ENCODE data around the gene PPP1CB. TPM values are rescaled to one million over a fixed set of nuclear protein-coding genes. Genes with fewer than 3 reads are reported as not detected.
A peak's percentile ranks its signal among the peaks of the same experiment; 100 is the strongest.
"Not testable (repeated sequence)": the region's sequence is repeated elsewhere in the genome, so short reads cannot be mapped to it uniquely, and the experiment has no call there.

Gene PPP1CB
- total RNA-seq, 2 donors from 2014 or later: 207 to 227 TPM

DNA sequence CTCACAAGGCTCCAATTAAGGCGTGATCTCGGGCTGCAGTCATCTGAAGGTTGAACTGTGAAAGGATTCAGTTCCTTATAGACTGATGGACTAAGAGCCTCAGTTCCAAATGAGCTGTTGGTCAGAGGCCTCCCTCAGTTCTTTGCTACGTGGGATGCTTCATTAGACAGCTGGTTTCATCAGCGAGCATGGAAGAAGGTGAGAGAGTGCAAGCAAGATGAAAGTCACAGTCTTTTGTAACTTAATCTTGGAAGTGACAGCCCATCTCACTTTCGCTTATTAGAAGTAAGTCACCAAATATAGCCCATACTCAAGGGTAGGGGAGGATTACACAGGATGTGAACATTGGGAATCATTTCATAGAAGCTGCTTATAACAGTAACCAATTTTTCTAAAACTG is 26.8 kb downstream of the PPP1CB start:
- peak overlapping the region; percentile 20 for H3K27ac Mint-ChIP-seq
- H3K4me3 Mint-ChIP-seq: no peak overlapping the region
- ATAC-seq (replicated peaks): no peak
- peaks cover 81% of the 10 kb centered on the region for H3K36me3 Mint-ChIP-seq (ENCODE audit: low read depth)
- no peaks in the 10 kb centered on the region for H3K27me3 Mint-ChIP-seq
- H3K9me3 Mint-ChIP-seq: no peaks in the 10 kb centered on the region
- H3K4me1 Mint-ChIP-seq: peaks cover 21% of the 10 kb centered on the region

DNA sequence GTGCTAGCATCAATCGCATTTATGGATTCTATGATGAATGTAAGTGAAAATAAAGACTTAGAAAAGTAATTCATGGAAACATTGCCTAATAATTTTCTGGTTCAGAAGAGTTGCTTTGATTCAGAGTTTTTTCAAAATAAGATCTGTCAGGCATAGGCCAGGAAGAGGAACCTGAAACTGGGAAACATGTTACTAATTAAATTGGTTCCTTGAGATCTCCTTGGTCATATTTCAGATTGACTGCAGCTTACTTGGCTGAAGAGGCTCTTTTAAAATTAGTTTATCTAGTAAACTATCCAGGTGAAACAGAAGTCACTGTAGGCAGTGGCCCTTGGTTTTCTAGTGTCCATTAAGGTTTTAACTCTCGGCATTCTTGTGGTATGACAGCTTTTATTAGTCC is 27.4 kb downstream of the PPP1CB start:
- H3K4me1 Mint-ChIP-seq: peaks cover 21% of the 10 kb centered on the region
- no peaks in the 10 kb centered on the region for H3K9me3 Mint-ChIP-seq
- H3K36me3 Mint-ChIP-seq (ENCODE audit: low read depth): peaks cover 88% of the 10 kb centered on the region
- no peak for ATAC-seq (replicated peaks)
- H3K27me3 Mint-ChIP-seq: no peaks in the 10 kb centered on the region
- H3K27ac Mint-ChIP-seq: peak overlapping the region; percentile 20
- no peak overlapping the region for H3K4me3 Mint-ChIP-seq

DNA sequence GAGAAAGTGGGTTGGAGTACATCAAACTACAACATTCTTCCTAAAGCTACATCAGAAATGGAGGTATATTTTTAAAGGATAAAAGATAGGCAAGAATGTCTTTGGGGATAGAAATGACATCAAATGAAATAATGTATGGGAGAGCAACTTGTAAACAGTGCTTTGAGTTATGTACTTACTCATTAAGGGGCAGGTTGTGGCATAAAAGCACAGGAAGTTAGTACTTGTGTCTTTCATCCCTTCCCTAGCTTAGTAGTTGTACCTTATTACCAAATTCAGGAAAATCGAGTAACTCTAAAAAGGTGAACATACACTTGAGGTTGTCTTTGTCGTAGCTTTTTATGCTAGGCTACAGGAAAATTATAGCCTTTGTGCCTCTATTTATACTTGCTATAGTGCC is 28.9 kb downstream of the PPP1CB start:
- H3K4me3 Mint-ChIP-seq: no peak overlapping the region
- H3K9me3 Mint-ChIP-seq: no peaks in the 10 kb centered on the region
- peaks cover 100% of the 10 kb centered on the region for H3K36me3 Mint-ChIP-seq (ENCODE audit: low read depth)
- no peaks in the 10 kb centered on the region for H3K27me3 Mint-ChIP-seq
- no peak overlapping the region for H3K27ac Mint-ChIP-seq
- no peak for ATAC-seq (replicated peaks)
- H3K4me1 Mint-ChIP-seq: peaks cover 19% of the 10 kb centered on the region

DNA sequence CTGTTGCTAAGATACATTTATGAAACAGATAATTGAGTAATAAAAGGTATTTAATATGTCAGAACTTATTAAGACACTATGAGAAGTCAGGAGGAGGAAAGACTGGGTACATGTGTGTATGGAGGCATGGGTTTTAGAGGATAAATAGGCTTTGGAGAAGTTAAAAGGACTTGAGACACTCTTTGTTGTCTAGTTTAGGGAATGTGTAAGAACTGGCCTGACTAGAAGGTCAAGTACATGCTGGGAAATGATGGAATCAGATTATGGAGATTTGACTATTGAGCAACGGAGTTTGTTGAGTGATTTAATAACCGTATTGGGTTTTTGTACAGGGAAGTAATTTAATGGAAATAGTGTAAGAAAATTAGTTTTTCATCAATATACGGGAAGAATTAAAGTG is 30.8 kb downstream of the PPP1CB start:
- no peak overlapping the region for H3K27ac Mint-ChIP-seq
- peaks cover 100% of the 10 kb centered on the region for H3K36me3 Mint-ChIP-seq (ENCODE audit: low read depth)
- H3K27me3 Mint-ChIP-seq: no peaks in the 10 kb centered on the region
- H3K9me3 Mint-ChIP-seq: no peaks in the 10 kb centered on the region
- H3K4me1 Mint-ChIP-seq: peaks cover 8% of the 10 kb centered on the region
- ATAC-seq (replicated peaks): no peak
- H3K4me3 Mint-ChIP-seq: no peak overlapping the region

DNA sequence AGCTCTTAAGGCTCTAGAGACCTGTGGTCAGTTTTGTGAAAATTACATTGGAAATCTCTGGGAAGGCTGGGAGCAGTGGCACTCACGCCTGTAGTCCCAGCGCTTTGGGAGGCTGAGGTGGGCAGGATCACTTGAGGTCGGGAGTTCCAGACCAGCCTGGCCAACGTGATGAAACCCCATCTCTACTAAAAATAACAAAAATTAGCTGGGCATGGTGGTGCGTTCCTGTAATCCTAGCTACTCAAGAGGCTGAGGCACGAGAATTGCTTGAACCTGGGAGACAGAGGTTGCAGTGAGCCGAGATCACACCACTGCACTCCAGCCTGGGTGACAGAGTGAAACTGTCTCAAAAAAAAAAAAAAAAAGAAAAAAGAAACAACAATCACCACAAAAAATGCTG is 32.9 kb downstream of the PPP1CB start:
- H3K27ac Mint-ChIP-seq; H3K4me3 Mint-ChIP-seq; ATAC-seq (replicated peaks); H3K9me3 Mint-ChIP-seq; H3K4me1 Mint-ChIP-seq; H3K27me3 Mint-ChIP-seq: not testable (repeated sequence)
- H3K36me3 Mint-ChIP-seq (ENCODE audit: low read depth): peaks cover 100% of the 10 kb centered on the region

DNA sequence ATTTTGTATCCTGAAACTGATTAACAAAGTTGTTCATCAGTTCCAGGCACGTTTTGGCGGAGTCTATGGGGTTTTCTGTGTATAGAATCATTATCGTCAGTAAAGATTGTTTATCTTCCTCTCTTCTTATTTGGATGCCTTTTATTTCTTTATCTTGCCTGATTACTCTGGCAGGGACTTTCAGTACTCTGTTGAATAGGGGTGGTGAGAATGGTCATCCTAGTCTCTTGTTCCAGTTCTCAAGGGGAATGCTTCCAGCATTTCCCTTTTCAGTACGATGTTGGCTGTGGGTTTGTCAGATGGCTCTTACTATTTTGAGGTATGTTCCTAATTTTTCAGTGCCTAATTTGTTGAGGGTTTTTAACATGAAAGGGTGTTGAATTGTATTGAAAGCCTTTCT is 45.0 kb downstream of the PPP1CB start:
- Mint-ChIP-seq H3K4me1 (peaks cover 30% of the 10 kb centered on the region), H3K36me3 (ENCODE audit: low read depth) (peaks cover 98% of the 10 kb centered on the region)

DNA sequence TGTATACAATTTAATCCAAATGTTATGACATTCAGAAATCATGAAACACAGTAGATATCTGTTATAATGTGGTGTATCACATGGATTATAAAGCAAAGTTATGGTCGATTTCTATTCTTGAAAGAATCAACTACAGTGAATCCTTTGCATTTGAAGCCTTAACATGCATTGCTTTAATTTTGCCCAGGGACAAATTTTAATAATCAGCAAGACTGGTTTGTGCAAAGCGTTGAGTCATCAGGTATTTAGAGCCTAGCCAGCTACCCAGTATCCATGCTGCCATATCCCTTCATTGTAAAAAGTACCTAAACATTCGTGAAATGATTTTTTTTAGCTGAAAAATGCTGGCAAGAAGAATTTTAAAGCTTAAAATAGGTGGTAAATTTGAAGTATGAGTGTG is 50.1 kb downstream of the PPP1CB start:
- H3K9me3 Mint-ChIP-seq: no peaks in the 10 kb centered on the region
- peaks cover 79% of the 10 kb centered on the region for H3K36me3 Mint-ChIP-seq (ENCODE audit: low read depth)
- H3K4me3 Mint-ChIP-seq: no peak overlapping the region
- no peaks in the 10 kb centered on the region for H3K27me3 Mint-ChIP-seq
- ATAC-seq (replicated peaks): no peak
- H3K27ac Mint-ChIP-seq: no peak overlapping the region
- H3K4me1 Mint-ChIP-seq: peaks cover 10% of the 10 kb centered on the region

More for the DNA sequence above, 45.0 kb downstream of the PPP1CB start:
- Mint-ChIP-seq H3K9me3 (no peaks in the 10 kb centered on the region), H3K27ac (peak overlapping the region; percentile 16), H3K4me3 (peak overlapping the region; percentile 5), H3K27me3 (no peaks in the 10 kb centered on the region)
- ATAC-seq (replicated peaks): no peak

DNA sequence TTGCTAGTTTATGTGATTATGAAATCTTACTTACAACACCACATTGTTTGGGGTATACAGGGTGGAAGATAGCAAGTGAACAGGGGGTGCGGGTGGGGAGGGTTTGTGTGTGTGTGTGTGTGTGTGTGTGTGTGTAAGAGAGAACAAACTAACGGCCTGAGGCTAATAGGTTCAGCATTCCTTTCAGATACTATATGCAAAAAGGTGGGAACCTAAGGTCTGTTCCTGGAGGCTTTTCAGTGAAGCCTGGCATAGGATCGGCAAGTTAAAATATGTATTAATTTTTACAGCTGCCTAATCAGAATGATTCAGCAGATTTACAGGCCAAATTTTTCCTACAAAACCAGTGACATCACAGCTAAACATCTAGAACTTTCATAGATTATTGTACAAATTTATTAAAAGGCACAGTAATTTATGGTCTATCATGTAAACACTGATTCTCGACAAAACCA is 51.4 kb downstream of the PPP1CB start:
- Mint-ChIP-seq H3K4me1 (no peaks in the 10 kb centered on the region), H3K4me3 (no peak overlapping the region), H3K27me3 (no peaks in the 10 kb centered on the region), H3K36me3 (ENCODE audit: low read depth) (peaks cover 67% of the 10 kb centered on the region), H3K27ac (no peak overlapping the region), H3K9me3 (no peaks in the 10 kb centered on the region)
- ATAC-seq (replicated peaks): no peak

DNA sequence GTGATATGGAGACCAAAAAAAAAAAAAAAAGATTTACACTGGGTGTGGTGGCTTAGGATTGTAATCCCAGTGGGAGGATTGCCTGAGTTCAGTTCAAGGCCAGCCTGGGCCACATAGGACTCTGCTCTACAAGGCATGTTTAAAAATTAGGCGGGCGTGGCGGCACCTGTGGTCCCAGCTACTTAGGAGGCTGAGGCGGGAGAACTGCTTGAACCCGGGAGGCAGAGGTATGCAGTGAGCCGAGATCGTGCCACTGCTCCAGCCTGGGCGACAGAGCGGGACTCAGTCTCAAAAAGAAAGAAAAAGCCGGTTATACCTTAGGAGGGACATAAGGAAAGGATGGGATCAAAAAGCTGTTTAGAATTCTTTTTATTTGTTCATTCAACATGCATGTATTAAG is 58.3 kb downstream of the PPP1CB start:
- Mint-ChIP-seq H3K27ac (peak overlapping the region; percentile 60), H3K27me3 (no peaks in the 10 kb centered on the region), H3K4me3 (peak overlapping the region; percentile 71), H3K36me3 (ENCODE audit: low read depth) (peaks cover 5% of the 10 kb centered on the region), H3K4me1 (peaks cover 4% of the 10 kb centered on the region), H3K9me3 (no peaks in the 10 kb centered on the region)
- ATAC-seq (replicated peaks): peak; percentile 3

DNA sequence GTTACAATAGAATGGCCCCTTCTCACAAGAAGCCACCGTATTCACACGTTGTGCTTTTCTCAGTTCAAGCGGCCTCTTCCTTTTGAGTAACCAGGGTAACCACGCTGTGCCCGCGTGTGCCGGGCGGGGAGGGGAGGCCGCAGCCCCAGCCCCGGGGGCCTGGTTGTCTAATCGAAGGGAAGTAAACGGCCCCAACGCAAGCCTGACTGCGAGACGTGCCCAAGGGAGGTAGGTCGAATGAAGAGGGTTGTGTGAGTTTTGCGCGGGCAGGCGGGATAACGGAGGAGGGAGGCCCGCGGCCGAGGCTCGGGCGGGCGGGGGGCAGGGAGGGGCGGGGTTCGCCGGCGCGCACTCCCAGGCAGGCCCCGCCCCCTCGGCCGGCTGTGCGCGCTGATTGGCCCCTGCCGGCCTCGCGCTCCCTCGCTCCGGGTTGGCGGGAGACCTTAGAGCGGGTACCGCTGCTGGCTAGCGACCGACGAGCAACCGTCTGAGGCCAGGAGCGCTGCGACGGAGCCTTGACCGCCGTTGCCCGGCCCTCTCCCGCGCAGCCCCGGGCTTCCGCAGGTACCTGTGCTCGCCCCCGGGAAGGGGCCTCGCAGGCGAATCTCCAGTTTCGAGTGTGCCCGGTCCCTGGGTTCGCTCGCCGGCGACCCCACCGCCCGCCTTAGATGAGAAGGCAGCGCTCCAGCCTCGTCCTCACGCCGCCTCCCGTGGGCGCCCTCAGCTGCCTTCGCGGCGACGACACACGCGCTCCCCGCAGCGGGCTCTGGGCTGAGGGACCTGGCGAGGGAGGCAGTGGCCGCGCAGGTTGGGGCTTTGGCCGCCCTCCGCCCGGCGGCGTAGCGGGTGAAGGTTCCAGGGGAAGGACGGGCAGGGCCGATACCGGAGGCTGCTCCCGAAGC is 59.0 kb downstream of the PPP1CB start, which contains the start of gene SPDYA:
Gene SPDYA, plus strand, starts transcription at position 451 of the 902 bp plus-strand sequence. CDS start 5,181 bp downstream, outside the sequence.
- Mint-ChIP-seq H3K27ac (peak within 1 kb of the TSS; percentile 60), H3K4me1 (peaks cover 4% of the 10 kb centered on the region)
- ATAC-seq (replicated peaks): peak; percentile 96

DNA sequence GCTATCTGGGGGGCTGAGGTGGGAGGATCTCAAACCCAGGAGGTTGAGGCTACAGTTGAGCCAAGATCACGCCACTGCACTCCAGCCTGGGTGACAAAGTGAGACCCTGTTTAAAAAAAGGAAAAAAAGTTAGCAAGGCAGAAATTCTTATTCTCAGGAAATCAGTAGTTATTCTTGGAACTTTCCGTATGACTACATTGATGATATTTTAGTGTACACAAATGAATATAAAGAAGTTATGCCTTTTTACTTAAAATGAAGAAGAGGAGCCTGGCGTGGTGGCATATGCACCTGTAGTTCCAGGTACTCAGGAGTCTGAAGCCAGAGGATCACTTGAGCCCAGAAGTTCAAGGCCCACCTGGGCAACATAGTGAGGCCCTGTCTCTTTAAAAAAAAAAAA is 66.4 kb downstream of the PPP1CB start:
- no peaks in the 10 kb centered on the region for H3K4me1 Mint-ChIP-seq

More for the DNA sequence above, 59.0 kb downstream of the PPP1CB start, which contains the start of gene SPDYA:
- Mint-ChIP-seq H3K36me3 (ENCODE audit: low read depth) (no peaks in the 10 kb centered on the region), H3K4me3 (peak within 1 kb of the TSS; percentile 71), H3K27me3 (no peaks in the 10 kb centered on the region), H3K9me3 (no peaks in the 10 kb centered on the region)

DNA sequence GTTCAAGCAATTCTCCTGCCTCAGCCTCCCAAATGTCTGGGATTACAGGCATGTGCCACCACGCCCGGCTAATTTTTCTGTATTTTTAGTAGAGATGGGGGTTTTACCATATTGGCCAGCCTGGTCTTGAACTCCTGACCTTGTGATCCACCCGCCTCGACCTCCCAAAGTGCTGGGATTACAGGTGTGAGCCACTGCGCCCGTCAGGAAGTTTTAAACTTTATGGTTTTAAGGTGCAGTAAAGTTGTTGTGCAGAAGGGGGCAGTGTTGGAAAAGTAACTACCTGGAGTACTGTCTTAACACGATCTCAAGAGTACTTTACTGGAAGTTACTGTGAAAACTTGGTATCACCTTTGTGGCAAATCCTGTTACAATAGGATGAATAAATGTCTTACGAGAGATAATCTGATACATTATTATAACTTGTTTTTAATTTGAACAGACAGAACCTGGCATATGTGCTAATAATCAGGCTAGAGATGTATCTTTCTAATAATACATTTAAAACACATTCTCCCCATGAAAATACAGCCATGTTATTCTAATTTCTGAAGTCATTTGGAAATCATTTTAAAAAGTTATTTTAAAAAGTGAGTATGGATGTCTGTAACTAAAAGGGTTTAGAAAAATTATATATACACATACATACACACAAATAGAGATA is 69.8 kb downstream of the PPP1CB start:
- H3K27me3 Mint-ChIP-seq: no peaks in the 10 kb centered on the region
- no peaks in the 10 kb centered on the region for H3K4me1 Mint-ChIP-seq
- no peaks in the 10 kb centered on the region for H3K36me3 Mint-ChIP-seq (ENCODE audit: low read depth)
- ATAC-seq (replicated peaks): peak; percentile 76
- H3K27ac Mint-ChIP-seq: peak overlapping the region; percentile 33
- H3K4me3 Mint-ChIP-seq: no peak overlapping the region
- no peaks in the 10 kb centered on the region for H3K9me3 Mint-ChIP-seq

More for the DNA sequence above, 66.4 kb downstream of the PPP1CB start:
- H3K4me3 Mint-ChIP-seq: no peak overlapping the region
- H3K9me3 Mint-ChIP-seq: no peaks in the 10 kb centered on the region
- no peaks in the 10 kb centered on the region for H3K27me3 Mint-ChIP-seq
- peak; percentile 28 for ATAC-seq (replicated peaks)
- no peaks in the 10 kb centered on the region for H3K36me3 Mint-ChIP-seq (ENCODE audit: low read depth)
- no peak overlapping the region for H3K27ac Mint-ChIP-seq

DNA sequence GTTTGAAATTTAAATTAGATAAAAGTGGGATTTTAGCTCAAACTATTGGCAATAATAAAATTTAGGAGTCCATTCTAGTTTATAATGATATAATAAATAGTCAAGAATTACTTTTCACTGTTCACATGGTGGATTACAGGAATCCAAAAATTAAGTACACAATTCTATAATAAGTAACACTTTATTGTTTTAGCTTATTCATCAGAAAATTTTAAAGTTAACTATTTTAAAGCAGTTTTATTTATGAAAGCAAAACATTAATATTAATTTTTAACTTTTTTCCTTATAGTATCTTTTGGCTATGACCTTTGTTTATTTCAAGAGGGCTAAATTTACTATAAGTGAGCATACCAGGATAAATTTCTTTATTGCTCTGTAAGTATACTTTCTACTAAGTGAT is 70.4 kb downstream of the PPP1CB start:
- H3K4me1 Mint-ChIP-seq: no peaks in the 10 kb centered on the region
- H3K27ac Mint-ChIP-seq: no peak overlapping the region
- ATAC-seq (replicated peaks): no peak
- H3K36me3 Mint-ChIP-seq (ENCODE audit: low read depth): no peaks in the 10 kb centered on the region
- no peak overlapping the region for H3K4me3 Mint-ChIP-seq
- no peaks in the 10 kb centered on the region for H3K27me3 Mint-ChIP-seq
- H3K9me3 Mint-ChIP-seq: no peaks in the 10 kb centered on the region

DNA sequence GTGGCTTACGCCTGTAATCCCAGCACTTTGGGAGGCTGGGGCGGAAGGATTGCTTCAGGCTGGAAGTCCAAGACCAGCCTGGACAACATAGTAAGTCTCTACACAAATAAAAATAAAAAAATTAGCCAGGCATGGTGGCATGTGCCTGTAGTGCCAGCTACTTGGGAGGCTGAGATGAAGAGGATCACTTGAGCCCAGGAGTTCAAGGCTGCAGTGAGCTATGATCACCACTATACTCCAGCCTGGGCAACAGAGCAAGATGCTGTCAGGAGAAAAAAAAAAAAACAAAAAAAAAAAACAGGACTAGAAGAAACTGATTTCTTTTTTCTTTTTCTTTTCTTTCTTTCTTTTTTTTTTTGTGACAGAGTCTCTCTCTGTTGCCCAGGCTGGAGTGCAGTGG is 72.6 kb downstream of the PPP1CB start:
- H3K36me3 Mint-ChIP-seq (ENCODE audit: low read depth): no peaks in the 10 kb centered on the region
- no peak for ATAC-seq (replicated peaks)
- no peaks in the 10 kb centered on the region for H3K9me3 Mint-ChIP-seq
- H3K4me3 Mint-ChIP-seq: no peak overlapping the region
- H3K27ac Mint-ChIP-seq: no peak overlapping the region
- H3K4me1 Mint-ChIP-seq: no peaks in the 10 kb centered on the region
- H3K27me3 Mint-ChIP-seq: no peaks in the 10 kb centered on the region

DNA sequence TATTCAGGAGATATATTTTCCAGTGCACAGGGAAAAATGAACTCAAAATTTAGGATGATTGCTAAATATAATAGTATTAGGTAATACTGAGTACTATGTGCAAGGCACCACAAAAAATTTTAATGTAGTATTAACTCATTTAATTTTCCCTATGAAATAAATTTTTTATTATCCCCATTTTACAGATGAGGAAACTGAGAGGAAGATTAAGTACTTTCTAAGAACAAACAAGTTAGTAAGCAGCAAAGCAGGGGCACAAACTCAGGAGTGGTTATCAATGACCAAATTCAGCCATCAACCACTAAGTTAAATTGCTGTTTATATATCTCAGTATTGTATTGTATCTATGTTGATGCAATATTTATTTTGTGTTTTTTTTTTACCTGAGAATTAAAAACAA is 73.2 kb downstream of the PPP1CB start:
- Mint-ChIP-seq H3K27ac (no peak overlapping the region), H3K36me3 (ENCODE audit: low read depth) (no peaks in the 10 kb centered on the region), H3K27me3 (no peaks in the 10 kb centered on the region), H3K9me3 (no peaks in the 10 kb centered on the region), H3K4me1 (no peaks in the 10 kb centered on the region), H3K4me3 (no peak overlapping the region)
- ATAC-seq (replicated peaks): no peak

All from activated T-helper 17 cell treated with anti-CD3 and anti-CD28 coated beads, Interleukin-2, amount 50 U/mL, for 72 hours (primary cell).